Brain microvascular endothelial cell (primary cell): ENCODE data around the gene LIPG.
"Not testable (repeated sequence)": the region's sequence is repeated elsewhere in the genome, so short reads cannot be mapped to it uniquely, and the experiment has no call there.

Experiments
- DNase-seq: peaks from one replicate; pipeline ENCODE4 v3.0.0-alpha.2; 2020
- H3K27ac ChIP-seq: fragments of 250-450 bp; sonication (Bioruptor Pico); 2 replicates; pipeline ENCODE4 v1.5.1; 2020; ENCODE audit warnings: mild to moderate bottlenecking, moderate library complexity
- H3K27me3 ChIP-seq: fragments of 250-450 bp; sonication (Bioruptor Pico); replicated peaks from 2 replicates; pipeline ENCODE4 v1.5.1; 2020; ENCODE audit warnings: mild to moderate bottlenecking
- H3K36me3 ChIP-seq: fragments of 250-450 bp; sonication (Bioruptor Pico); replicated peaks from 2 replicates; pipeline ENCODE4 v1.5.1; 2020; ENCODE audit warnings: mild to moderate bottlenecking
- H3K4me3 ChIP-seq: 2 replicates; pipeline ENCODE4 v1.5.1; 2011; ENCODE audit warnings: low read depth, mild to moderate bottlenecking, control low read depth, low read length, moderate library complexity
- CTCF ChIP-seq: IDR thresholded peaks from 2 replicates; pipeline ENCODE4 v1.5.1; 2011; ENCODE audit warnings: low read depth, mild to moderate bottlenecking, moderate library complexity, low read length, control low read depth, inconsistent platforms; ENCODE audit errors: missing control alignments
- in situ Hi-C: cut with HindIII; loops from 2 replicates; pipeline ENCODE4 v1.10.0; 2017; ENCODE audit warnings: low sequenced_read_pairs, low pct_ligation_motif_present

Gene LIPG

GRCh38 chr18:49570836-49571235 is 9.0 kb downstream of the LIPG start:
- no peak for TF ChIP-seq CTCF
- no peaks in the 10 kb centered on the region for H3K27me3 ChIP-seq
- no peak overlapping the region for H3K4me3 ChIP-seq
- no peak overlapping the region for H3K27ac ChIP-seq
- DNase-seq = no peak
- in situ Hi-C loops = no loop called here
- H3K36me3 ChIP-seq = no peaks in the 10 kb centered on the region

- DNase-seq = no peak
- H3K27me3 ChIP-seq = no peaks in the 10 kb centered on the region
- no peaks in the 10 kb centered on the region for H3K36me3 ChIP-seq
- H3K4me3 ChIP-seq = no peak overlapping the region
- no peak for TF ChIP-seq CTCF
- in situ Hi-C loops = no loop called here
- H3K27ac ChIP-seq = no peak overlapping the region
Observed at GRCh38 chr18:49572611-49573345, 10.9 kb downstream of the LIPG start.

- Histone ChIP-seq H3K27ac (no peak overlapping the region), H3K36me3 (no peaks in the 10 kb centered on the region), H3K27me3 (no peaks in the 10 kb centered on the region), H3K4me3 (no peak overlapping the region)
- no peak for TF ChIP-seq CTCF
- in situ Hi-C loops = no loop called here
- DNase-seq = no peak
Observed at GRCh38 chr18:49573835-49574234, 12.0 kb downstream of the LIPG start.

GRCh38 chr18:49579041-49579440 is 17.2 kb downstream of the LIPG start:
- in situ Hi-C loops, H3K36me3 ChIP-seq, H3K27ac ChIP-seq, DNase-seq, H3K27me3 ChIP-seq, H3K4me3 ChIP-seq: not testable (repeated sequence)

- not testable (repeated sequence) for H3K36me3 ChIP-seq
Observed at GRCh38 chr18:49579583-49579982, 17.7 kb downstream of the LIPG start.

GRCh38 chr18:49580279-49580678 is 18.4 kb downstream of the LIPG start:
- H3K4me3 ChIP-seq = no peak overlapping the region
- DNase-seq = no peak
- no peak for TF ChIP-seq CTCF
- H3K27me3 ChIP-seq = no peaks in the 10 kb centered on the region
- no peaks in the 10 kb centered on the region for H3K36me3 ChIP-seq
- in situ Hi-C loops = no loop called here
- H3K27ac ChIP-seq = no peak overlapping the region

More at GRCh38 chr18:49579583-49579982, 17.7 kb downstream of the LIPG start:
- H3K27me3 ChIP-seq, H3K27ac ChIP-seq, in situ Hi-C loops, DNase-seq, H3K4me3 ChIP-seq: not testable (repeated sequence)

- H3K27me3 ChIP-seq = no peaks in the 10 kb centered on the region
- H3K36me3 ChIP-seq = no peaks in the 10 kb centered on the region
- no peak for TF ChIP-seq CTCF
- DNase-seq = no peak
- no peak overlapping the region for H3K27ac ChIP-seq
- no peak overlapping the region for H3K4me3 ChIP-seq
- in situ Hi-C loops = no loop called here
Observed at GRCh38 chr18:49581371-49581770, 19.5 kb downstream of the LIPG start.
